Activated T-cell treated with anti-CD3 and anti-CD28 coated beads, Interleukin-2, amount 50 U/mL, for 1 hour (primary cell): ENCODE data around the gene EMC9.

ENCODE experiments used
- DNase-seq: peaks from one replicate; pipeline ENCODE4 v3.0.0-alpha.2; 2020

EMC9 gene

DNA sequence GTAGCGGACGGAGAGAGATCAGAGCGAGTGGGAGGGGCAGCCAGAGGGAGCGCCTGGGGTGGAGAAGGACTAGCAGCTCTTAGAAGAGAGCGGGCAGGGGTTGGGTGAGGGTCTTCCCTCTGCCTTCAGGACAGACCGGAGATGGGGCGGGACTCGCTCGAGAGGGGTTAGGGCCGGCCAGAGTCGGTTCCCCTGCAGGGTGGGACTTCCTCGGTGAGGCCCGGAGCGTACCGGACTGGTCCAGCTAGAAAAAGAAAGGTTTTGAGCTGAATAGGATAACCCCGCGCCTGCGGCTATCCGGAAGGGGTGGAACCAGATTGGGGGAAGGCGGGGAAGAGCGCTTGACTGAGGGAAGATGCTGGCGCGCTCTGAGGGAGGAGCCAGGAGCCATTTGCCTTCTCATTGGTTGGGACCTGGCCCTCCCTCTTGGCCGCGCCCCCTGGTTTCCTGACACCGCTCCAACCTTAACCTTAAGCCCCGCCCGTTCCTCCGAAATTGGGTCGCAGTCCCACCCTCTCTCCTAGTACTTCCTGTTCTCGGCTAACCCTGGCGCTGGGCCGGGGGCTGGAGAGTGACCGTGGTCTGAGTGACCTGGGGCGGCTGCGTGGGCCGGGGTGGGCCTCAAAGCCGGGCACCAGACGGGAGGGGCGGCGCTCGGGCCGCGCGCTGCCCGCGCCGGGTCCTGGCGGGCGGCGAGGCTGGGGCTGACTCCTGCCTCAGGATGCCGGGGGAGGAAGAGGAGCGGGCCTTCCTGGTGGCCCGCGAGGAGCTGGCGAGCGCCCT lies 5.8 kb upstream of the EMC9 start, which contains the start of gene RNF31:
RNF31 (plus strand) TSS at position 521 of the 783 bp plus-strand sequence; CDS start at position 722, 201 bp downstream.
- DNase-seq: peak; percentile 94

DNA sequence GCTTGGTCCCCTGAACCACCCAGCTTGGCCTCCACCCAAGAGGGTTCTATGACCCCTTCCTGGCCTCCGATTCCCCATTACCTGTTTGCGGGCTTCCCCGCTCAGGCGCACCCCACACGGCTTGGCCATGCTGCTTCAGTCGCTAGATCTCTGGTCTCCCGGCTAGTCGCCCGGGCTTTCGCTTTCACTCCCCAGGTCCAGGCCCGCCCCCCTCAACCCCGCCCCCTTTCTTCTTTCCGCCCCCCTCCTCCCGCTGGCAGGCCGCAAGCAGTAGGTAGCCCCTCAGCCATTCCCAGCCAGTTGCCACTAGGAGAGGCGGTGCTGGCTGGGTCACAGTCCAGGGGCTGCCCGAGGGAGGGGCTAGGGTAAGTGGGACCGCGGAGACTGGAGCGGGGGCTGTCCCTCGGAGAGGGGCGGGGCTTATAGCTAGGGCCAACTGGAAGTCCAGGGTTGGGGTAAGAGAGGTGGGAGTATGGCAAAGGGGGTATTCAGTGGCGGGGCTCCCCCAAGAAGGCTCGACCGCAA lies 5.1 kb upstream of the EMC9 start, which contains the start of gene PSME2:
PSME2 (minus strand) TSS at position 158 of the 525 bp plus-strand sequence; CDS start at position 129, 29 bp downstream.
- peak; percentile 85 for DNase-seq

DNA sequence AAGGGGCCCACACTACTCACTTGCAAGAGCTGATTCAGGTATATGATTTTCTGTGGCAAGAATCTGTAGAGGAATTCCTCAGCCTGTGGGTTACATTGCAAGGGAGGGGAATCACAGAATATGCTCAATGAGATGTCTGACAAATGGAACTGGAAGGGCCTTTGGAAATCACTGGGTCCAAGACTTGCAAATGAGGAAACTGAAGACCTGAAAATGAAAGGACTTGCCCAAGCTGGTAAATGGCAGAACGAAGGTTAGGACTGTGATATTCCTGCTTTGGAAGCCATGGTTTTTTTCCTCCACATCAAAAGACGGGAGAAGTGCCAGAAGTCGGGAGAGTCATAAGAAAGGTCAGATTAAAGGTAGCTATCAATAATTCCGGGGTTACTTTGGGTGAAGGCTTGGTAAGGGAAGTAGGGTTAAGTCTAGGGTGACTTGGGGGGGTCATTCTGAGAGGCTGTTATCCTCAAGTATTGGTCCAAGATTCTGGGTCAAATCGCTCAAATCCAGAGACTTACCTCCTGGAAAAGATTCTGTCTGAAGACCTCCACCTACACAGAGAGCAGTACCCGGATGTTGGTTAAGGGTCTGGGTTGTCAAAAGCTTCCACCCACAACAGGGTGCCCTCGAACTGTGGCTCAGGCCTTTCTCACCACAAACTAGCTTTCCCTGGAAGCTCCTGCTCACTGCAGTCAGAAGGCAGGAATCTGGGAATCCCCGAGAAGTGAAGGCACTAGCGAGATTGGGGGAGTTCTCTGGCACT lies 4.5 kb upstream of the EMC9 start:
- no peak for DNase-seq

DNA sequence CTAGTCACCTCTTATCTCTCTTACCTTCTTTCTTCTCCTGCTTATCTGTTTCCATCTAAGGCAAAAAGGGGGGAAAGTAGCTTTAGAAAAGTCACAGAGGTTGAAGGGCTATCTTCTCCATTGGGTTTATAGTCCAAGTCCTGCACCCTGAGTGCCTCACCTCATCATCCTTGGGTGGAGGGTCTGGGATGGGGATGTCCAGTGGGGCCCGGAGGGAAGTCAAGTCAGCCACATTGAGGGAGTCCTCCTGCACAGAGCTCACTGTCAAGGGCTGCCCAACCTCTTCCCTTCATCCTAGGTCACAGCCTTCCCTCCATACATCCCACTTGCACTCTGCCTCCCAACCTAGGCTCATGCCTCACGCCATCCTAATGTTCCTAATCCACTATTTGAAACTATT lies 3.8 kb upstream of the EMC9 start:
- DNase-seq: no peak

DNA sequence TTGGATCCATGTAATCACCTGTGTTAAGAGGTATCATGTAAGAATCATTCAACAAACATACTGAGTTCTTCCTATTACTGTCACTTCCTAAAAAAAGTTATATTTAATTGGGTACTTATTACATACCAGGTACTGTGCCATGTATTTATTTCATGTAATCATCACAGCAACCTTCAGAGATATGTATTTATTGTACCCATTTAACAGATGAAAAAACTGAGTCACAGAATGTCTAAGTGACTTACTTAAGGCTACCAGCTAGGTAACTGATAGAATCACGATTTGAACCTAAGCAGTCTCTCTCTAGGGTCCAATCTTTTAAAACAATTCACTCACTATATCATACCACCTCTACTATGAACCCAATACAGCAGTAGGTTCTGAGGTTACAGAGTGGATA lies 3.1 kb upstream of the EMC9 start:
- DNase-seq: no peak

DNA sequence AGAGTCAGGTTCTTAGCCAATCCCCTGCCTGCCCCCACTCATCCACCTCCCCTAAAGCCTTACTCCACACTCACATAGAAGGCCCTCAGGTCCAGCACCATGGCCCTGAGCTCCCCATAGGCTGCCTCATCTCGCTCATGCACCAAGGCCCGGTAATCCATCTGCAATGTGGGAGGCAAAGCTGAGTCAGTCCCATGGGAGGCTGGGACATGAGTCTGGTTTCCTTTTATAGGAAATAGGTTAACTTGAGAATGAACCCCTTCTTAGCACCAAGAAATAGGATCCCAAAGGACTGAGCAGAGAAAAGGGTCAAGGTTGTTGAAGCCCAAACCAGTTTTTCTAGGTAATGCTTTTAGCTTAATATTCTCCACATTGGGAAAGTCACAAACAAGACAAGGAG lies 2.1 kb upstream of the EMC9 start:
- DNase-seq: no peak

DNA sequence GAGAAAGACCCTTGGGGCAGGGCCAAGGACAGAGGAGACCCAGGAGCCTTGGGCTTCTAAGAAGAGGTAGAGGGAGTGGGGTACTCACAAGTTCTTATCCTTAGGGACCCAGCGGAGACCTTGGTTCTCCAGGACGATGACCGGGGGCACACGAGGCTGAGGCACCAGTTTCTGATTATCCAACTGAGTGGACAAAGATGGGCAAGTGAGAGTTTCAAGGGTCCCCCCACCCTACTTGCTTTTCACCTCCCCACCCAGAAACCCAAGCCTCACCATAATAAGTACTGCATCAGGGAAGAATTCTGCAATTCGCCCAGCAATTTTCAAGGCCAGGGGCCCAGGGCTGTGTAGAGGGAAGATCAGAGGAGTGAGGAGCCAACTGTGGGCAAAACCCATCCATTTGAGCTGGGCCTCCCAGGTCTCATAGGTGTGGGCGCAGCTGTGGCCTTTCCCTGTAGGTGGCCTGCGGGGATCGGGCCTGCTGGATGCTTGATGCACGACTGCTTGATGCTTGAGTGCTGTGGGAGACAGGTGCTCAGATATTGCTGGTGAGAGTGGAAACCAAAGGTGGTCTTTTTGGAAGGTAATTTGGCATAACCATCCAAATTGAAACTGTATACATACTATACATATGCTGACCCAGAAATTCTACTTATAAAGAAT lies 2.0 kb downstream of the EMC9 start:
- no peak for DNase-seq

DNA sequence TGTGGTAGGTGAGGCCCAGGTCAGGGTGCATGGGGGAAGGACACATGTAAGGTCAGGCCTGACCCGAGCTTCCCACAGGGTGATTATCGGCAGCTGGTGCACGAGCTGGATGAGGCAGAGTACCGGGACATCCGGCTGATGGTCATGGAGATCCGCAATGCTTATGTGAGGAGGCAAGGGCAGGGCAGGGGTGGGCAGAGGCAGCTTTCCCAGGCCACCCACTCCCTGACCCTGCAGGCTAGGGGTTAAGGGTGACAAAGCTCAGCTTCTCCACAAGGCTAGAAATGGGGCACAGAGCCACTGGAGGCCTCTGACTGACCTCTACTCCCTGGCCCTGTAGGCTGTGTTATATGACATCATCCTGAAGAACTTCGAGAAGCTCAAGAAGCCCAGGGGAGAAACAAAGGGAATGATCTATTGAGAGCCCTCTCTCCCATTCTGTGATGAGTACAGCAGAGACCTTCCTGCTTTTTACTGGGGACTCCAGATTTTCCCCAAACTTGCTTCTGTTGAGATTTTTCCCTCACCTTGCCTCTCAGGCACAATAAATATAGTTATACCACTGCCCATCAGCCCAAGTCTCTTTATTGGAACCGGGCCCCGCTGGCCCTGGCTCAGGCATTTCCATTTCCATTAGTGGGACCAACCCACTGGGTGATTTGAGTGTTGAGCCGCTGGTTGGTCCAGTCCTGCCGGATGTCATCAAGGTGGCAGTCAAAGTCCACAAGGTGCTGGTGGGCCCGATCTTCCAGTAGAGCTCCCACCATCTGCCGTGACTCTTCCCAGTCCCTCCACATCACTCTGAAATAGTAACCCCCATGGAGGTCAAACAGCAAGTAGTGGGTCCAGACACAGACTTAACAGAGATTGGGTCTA lies 2.8 kb downstream of the EMC9 start:
- no peak for DNase-seq

DNA sequence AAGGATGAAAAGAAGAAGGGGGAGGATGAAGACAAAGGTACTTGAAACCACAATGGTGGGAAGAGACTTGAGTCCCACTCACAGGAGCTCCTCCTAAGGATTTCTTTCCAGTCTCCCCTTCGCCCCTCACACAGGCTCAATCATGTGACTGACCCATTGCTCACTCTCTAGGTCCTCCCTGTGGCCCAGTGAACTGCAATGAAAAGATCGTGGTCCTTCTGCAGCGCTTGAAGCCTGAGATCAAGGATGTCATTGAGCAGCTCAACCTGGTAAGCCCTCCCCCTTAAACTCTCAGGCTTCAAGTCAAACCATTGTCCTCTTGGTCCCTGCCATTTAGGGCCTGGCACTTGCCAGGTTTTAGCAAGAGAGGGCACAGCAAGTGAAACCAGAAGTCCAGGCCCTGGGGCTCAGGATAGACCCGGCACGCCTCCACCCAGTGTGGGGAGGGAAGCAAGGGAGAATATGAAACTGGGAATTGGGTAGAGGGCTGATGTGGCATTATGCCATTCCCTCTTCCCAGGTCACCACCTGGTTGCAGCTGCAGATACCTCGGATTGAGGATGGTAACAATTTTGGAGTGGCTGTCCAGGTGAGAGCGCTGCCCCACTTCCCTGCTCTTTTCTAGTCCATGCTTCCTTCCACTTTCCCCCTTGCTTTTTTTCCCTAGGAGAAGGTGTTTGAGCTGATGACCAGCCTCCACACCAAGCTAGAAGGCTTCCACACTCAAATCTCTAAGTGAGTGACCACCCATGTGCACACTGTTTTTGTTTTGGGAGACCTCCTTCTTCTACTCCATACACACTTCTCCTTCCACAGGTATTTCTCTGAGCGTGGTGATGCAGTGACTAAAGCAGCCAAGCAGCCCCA lies 3.6 kb downstream of the EMC9 start:
- no peak for DNase-seq

DNA sequence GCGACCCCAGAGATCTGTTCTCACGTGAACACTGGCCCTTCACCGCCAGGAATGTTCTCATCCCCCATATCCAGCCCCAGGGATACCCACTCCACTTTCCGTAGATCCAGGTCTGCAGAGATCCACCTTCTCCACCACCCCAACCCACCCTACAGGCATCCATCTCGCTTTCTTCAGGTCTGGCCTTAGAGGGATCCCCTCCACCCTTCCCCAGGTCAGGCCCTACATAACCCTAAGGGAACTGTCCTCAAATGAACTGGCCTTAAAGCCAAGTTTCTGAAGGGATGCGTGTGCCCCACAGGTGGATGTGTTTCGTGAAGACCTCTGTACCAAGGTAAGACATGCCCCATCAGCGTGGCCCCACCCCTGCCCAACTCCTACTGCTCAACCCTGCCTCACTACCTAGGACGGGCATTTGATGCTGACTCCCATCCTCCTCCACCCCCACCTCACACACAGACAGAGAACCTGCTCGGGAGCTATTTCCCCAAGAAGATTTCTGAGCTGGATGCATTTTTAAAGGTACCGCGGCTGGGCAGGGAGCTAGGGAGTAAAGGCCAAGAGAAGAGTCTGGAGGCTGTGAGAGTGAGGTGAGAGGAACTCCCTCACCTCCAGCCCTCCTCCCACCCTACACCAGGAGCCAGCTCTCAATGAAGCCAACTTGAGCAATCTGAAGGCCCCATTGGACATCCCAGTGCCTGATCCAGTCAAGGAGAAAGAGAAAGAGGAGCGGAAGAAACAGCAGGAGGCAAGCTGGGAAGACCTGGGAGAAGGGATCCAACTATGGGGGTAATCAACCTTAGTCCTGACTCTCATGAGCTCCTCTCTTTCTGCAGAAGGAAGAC lies 4.5 kb downstream of the EMC9 start:
- no peak for DNase-seq

DNA sequence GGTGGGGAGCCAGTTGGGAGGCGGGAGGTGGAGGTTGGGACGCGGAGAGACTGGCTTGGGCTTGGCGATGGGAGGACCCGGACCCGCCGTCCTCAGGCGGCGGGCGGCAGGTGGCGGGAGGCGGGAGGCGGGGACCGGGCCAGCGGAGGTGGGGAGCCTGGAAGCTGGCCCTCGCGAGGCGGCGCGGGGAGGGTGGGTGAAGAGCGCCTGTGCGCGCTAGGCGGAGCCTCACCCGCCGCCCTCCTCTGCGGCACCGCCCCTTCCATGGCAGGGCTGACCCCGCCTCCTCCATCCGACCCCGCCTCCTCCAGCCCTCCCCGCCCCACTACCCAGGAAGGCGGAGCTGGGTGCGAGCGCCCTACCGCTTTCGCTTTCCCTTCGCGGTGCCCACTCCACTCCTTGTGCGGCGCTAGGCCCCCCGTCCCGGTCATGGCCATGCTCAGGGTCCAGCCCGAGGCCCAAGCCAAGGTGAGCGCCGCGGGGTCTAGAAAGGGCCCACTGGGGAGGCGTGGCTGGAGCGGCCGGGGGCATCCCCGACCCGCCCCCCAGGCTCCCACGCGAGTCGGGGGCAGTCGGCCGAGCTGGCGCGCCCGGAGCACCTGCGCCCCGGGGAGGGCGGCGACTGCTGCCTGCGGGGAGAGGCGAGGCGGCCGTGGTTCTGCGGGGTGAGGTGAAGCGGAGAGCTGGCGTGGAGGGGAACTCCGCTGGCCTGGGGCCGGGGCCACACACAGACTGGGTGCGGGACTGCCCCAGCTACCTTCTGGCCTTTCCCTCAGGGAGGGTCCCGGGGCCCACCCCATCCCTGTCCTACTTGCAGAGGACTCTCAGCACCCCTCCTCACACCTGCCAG lies 5.3 kb downstream of the EMC9 start, which contains the start of gene PSME1:
PSME1 (plus strand) TSS at position 361 of the 850 bp plus-strand sequence; CDS start at position 430, 69 bp downstream.
- peak; percentile 97 for DNase-seq

DNA sequence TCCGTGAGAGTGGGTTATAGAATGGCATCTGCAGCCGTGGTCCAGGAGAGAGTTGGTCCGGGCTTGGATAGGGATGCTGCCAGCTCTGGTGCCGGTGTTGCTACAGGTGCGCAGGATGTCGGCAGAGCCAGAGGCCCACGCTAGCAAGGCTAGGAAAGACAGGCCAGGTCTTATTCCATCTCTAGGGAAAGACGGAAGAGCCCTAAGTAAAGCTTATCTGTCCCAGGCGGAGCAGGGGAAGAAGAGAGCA lies 5.9 kb downstream of the EMC9 start:
- DNase-seq: no peak

DNA sequence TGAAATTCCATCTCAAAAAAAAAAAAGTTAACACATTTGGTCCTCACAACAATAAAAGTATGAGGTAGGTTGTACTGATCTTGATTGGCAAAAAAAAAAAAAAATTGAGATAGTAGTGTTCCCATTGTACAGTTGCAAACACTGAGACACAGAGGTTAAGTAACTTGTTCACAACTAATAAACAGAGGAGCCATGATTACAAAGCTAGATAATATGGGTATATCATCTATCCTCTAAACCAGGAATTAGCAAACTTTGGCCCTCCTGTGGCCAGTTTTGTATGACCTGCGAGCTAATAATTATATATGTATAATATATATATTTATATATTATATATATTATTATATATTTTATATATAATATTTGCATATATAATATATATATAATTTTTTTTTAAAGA lies 7.7 kb downstream of the EMC9 start:
- DNase-seq: no peak

DNA sequence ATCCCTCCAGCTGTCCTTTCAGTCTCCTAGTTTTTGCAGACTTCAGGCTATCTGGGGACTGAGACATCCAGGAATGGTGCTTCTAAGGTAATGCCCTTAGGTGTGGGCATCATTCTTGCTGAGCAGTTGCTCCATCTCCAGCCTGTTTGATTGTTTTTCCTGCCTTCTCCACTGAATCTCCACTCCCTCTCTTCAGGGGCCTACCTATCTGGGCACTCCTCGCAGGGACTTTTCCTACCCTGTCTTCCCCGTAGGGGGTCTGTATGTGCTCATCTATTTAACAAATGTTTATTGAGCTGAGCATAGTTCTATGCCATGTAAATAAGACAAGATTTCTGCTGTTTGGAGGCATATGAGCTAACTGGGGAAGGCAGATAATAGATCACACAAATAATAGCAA lies 8.4 kb downstream of the EMC9 start:
- no peak for DNase-seq

DNA sequence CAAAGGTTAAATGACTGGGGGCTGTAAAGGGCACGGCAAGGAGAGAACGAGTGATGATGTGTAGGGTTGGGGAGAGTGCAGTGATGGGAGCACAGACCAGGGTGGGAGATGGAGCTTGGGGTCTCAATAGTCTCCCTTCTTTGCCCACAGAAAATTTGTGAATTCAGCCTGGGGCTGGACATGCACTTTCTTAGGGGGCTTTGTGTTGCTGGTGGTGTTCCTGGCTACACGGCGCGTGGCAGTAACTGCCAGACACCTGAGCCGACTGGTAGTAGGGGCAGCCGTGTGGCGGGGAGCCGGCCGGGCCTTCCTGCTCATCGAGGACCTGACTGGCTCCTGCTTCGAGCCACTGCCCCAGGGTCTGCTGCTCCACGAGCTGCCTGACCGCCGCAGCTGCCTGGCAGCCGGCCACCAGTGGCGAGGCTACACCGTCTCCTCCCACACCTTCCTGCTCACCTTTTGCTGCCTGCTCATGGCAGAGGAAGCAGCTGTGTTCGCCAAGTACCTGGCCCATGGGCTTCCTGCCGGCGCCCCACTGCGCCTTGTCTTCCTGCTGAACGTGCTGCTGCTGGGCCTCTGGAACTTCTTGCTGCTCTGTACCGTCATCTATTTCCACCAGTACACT lies 9.2 kb downstream of the EMC9 start:
- peak; percentile 46 for DNase-seq

DNA sequence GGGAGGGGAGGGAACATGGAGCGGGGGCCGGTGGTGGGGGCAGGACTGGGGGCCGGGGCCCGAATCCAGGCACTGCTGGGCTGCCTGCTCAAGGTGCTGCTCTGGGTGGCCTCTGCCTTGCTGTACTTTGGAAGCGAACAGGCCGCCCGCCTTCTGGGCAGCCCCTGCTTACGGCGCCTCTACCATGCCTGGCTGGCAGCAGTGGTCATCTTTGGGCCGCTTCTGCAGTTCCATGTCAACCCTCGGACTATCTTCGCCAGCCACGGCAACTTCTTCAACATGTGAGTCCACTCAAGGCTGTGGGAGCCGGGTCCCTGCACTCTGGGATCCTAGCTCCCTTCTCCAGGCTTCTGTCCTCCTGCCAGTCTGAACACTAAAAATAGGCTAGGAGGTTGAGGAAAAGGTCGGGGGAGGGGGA lies 9.8 kb downstream of the EMC9 start:
- no peak for DNase-seq

DNA sequence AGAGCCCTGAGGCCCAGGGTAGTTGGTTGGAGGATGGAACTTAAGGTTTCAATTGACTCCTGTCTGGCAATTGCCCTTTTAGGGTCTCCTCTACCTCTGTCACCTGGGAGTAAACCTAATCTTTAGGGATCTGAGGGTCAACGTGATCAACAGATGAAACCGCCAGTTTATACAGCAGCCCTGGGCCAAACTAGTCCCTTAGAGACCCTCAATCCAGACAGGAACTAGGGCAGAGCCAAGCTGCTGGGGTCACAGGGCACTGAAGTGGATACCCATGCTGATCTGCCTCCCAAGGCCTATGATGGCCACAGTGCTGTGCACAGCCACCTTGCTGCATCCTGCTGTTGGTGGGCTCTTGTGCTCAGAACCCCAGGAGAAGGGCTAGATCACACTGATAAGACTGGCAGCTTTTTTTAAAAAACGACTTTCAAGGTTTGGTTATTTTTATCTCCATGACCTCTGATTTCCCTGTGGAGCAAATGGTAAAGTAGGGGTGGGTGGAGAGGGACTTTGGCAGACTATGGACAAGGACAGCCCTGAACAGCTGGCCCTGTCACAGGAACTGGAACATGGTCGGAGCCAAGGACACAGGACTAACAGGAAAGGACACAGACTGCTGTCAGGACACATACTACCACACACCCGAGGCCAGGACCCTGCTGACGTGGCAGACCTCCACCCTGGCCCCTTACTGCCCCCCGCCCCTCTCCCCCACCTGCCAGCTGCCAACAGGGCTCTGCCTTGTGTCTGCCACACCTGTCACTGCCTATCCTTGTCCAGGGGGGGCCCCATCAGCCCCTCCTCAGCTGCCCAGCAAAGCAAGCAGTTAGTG lies 10.5 kb downstream of the EMC9 start:
- no peak for DNase-seq

DNA sequence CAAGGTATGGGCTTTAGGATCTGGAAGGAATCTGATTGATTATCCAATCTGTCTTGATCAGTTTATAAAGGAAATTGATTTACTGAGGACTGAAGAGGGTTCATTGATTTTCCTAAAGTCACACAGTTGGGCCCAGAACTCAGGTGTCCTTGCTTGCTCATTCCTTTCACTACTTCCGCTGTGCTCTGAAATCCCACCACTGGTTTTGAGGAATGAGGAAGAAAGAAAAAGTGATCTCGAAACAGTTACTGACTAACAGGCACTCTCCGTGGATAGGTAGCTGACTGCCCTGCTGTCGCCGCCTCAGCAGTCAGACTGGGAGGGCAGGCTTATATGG lies 11.0 kb downstream of the EMC9 start, which contains the start of gene FITM1:
FITM1 (plus strand) TSS at position 280 of the 337 bp plus-strand sequence. CDS start 905 bp downstream, outside the sequence.
- DNase-seq: no peak
